Stomach (tissue), 9 donors: Measurements from ENCODE around the gene RAI1. TPM values are rescaled to one million over a fixed set of nuclear protein-coding genes. Genes with fewer than 3 reads are reported as not detected.
A peak's percentile ranks its signal among the peaks of the same experiment; 100 is the strongest.

Experiments
- DNase-seq, 2 donors: peaks; one replicate each; pipeline versions ENCODE4 v3.0.0 to v3.0.0-alpha.2; 2013 to 2019
- H3K27ac ChIP-seq, 5 donors: fragments of 200-600 bp in 4 of 5; sonication (generic) in 4 of 5; one replicate each; pipeline ENCODE4 v1.5.1; 2013 to 2019; ENCODE audit warnings: mild to moderate bottlenecking in 1 of 5, moderate library complexity in 1 of 5
- H3K27me3 ChIP-seq, 3 donors: fragments of 200-600 bp; sonication (generic); one replicate each; pipeline ENCODE4 v1.5.1; 2017 to 2019; ENCODE audit warnings: mixed run types in 1 of 3
- H3K36me3 ChIP-seq, 4 donors: fragments of 200-600 bp; sonication (generic); 1 replicate in 3 of 4; 2 replicates in 1 of 4; pipeline ENCODE4 v1.5.1; 2016 to 2019
- H3K4me1 ChIP-seq, 4 donors: fragments of 200-600 bp; sonication (generic); one replicate each; pipeline ENCODE4 v1.5.1; 2016 to 2019
- H3K4me3 ChIP-seq, 4 donors: fragments of 200-600 bp; sonication (generic) in 3 of 4; one replicate each; pipeline ENCODE4 v1.5.1; 2016 to 2019; ENCODE audit warnings: mild to moderate bottlenecking in 1 of 4
- H3K9me3 ChIP-seq, 4 donors: fragments of 200-600 bp; sonication (generic); one replicate each; pipeline ENCODE4 v1.5.1; 2016 to 2019
- CTCF ChIP-seq, 7 experiments: fragments of 450-650 bp in 4 of 7; fragments of 200-600 bp in 3 of 7; sonication (generic) in 3 of 7; IDR thresholded peaks; one replicate each; pipeline ENCODE4 v1.5.1; 2016 to 2019; ENCODE audit warnings: antibody characterized with exemption in 7 of 7, control low read depth in 2 of 7, mild to moderate bottlenecking in 1 of 7
- EP300 ChIP-seq: sonication (generic); formaldehyde crosslinking; IDR thresholded peaks from one replicate; pipeline ENCODE4 v1.6.1; 2017; ENCODE audit warnings: antibody characterized with exemption
- POLR2A ChIP-seq, 4 donors: fragments of 450-650 bp; IDR thresholded peaks; one replicate each; pipeline ENCODE4 v1.6.1; 2016; ENCODE audit warnings: antibody characterized with exemption in 4 of 4, control low read depth in 2 of 4, mild to moderate bottlenecking in 1 of 4, moderate library complexity in 1 of 4
- POLR2AphosphoS5 ChIP-seq, 3 donors: sonication (generic); formaldehyde crosslinking; IDR thresholded peaks; one replicate each; pipeline ENCODE4 v1.6.1; 2016; ENCODE audit warnings: antibody characterized with exemption in 3 of 3
- WGBS, 5 donors: extraction: QIAGEN DNeasy Blood & Tissue Kit in 3 of 5; methylation state at CpG; one replicate each; pipeline versions ENCODE4 v1.1.5 to v1.1.7; 2013 to 2018; 5-methylcytosine and 5-hydroxymethylcytosine counted together
- intact Hi-C: fragments of 100-400 bp; cut with DNase I; formaldehyde crosslinking; loops from one replicate; pipeline ENCODE4 v1.15.1; 2023; ENCODE audit warnings: low total_unique reads
- polyA plus RNA-seq, 3 donors: library from polyadenylated mRNA; stranded (reverse); fragments of 200-250 nt; gene quantifications; one replicate each; pipeline ENCODE4 v1.2.3, GENCODE V29; 2013
- total RNA-seq, 5 donors: library from RNA; depleted of rRNA; stranded (reverse); fragments of >200 nt; gene quantifications; one replicate each; pipeline versions ENCODE4 v1.1.0 to v1.2.3, GENCODE V29; 2014 to 2016
- donor health status: healthy with polysubstance abuse.
- donor health status: Bipolar disorder and iron deficiency.
- donor health status: healthy.

RAI1 gene
- total and polyA plus RNA-seq, 8 donors, result 4.6 to 94.5 (median 28.3) TPM

GRCh38 chr17:17670701-17671305, 10.5 kb upstream of the RAI1 start:
- DNase-seq, result no peak
- 68 to 76% (median 74%) methylated on average over 15 to 16 of the region's 16 CpGs for WGBS, 5 donors
- intact Hi-C loops, result no loop called here
- H3K4me1 ChIP-seq, result peaks cover 0 to 7% (median 2%) of the 10 kb centered on the region in 4 donors
- H3K36me3 ChIP-seq, result no peaks in the 10 kb centered on the region
- no peak overlapping the region for H3K27ac ChIP-seq
- no peak overlapping the region for H3K4me3 ChIP-seq
- H3K9me3 ChIP-seq, result no peaks in the 10 kb centered on the region
- peaks cover 0 to 9% (median 0%) of the 10 kb centered on the region in 3 donors for H3K27me3 ChIP-seq
- TF ChIP-seq EP300 (no peak), POLR2AphosphoS5 (IDR thresholded peaks at IDR 0.05) (no peak), POLR2A (IDR thresholded peaks at IDR 0.05) (no peak), CTCF (IDR thresholded peaks at IDR 0.05) (no peak)

DNA sequence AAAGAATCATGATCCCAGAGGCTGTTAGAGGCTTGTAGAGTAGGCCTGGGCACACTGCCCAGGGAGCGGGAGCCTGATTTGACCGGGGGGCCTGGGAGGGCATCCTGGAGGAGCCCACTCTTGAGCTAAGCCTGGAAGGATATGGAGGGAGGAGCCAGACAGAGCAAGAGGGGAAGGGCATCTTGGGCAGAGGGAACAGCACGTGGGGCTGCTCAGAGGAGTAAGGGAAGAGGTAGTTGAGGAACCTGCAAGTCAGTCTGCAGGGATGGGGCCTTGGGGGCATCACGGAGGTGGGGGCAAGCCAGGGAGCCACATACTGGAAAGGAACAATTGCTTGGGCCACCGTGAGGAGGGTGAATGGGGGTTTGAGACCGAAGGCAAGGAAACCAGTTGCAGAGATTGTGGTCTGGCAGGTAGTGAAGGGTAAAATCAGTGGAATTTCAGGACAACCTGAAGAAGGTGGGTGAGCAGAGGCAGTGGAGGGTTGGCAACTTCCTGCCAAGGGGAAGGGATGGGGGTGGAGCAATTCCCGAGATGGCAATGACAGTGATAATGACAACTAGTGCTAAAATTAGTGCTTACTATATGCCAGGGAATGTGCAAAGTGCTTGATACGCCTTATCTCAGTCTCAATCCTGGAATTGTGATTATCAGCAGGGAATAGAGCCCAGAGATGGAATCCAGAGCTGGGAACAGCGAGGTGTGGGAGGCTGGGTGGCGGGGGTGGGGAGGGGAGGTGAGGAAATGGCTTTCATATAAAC, 9.7 kb upstream of the RAI1 start:
- H3K27ac ChIP-seq, result no peak overlapping the region
- WGBS, 5 donors, result 67 to 74% (median 70%) methylated on average over 10 of the region's 10 CpGs
- intact Hi-C loops, result no loop called here

GRCh38 chr17:17672453-17673368, 8.5 kb upstream of the RAI1 start:
- Histone ChIP-seq H3K27ac (no peak overlapping the region), H3K9me3 (no peaks in the 10 kb centered on the region), H3K4me3 (no peak overlapping the region), H3K4me1 (peaks cover 0 to 7% (median 2%) of the 10 kb centered on the region in 4 donors), H3K36me3 (no peaks in the 10 kb centered on the region), H3K27me3 (peaks cover 0 to 3% (median 0%) of the 10 kb centered on the region in 3 donors)
- WGBS, 5 donors, result 76 to 83% (median 81%) methylated on average over 7 of the region's 7 CpGs
- DNase-seq, result peak in 1 of 2 donors; percentile 24
- TF ChIP-seq CTCF (IDR thresholded peaks at IDR 0.05), result no peak
- intact Hi-C loops, result no loop called here

More for the DNA sequence above, 9.7 kb upstream of the RAI1 start:
- Histone ChIP-seq H3K36me3 (no peaks in the 10 kb centered on the region), H3K9me3 (no peaks in the 10 kb centered on the region), H3K27me3 (peaks cover 0 to 9% (median 0%) of the 10 kb centered on the region in 3 donors), H3K4me3 (no peak overlapping the region), H3K4me1 (peaks cover 0 to 7% (median 2%) of the 10 kb centered on the region in 4 donors)
- no peak for TF ChIP-seq POLR2AphosphoS5 (IDR thresholded peaks at IDR 0.05)
- no peak for TF ChIP-seq EP300
- TF ChIP-seq POLR2A (IDR thresholded peaks at IDR 0.05), result no peak
- no peak for TF ChIP-seq CTCF (IDR thresholded peaks at IDR 0.05)
- DNase-seq, result no peak

DNA sequence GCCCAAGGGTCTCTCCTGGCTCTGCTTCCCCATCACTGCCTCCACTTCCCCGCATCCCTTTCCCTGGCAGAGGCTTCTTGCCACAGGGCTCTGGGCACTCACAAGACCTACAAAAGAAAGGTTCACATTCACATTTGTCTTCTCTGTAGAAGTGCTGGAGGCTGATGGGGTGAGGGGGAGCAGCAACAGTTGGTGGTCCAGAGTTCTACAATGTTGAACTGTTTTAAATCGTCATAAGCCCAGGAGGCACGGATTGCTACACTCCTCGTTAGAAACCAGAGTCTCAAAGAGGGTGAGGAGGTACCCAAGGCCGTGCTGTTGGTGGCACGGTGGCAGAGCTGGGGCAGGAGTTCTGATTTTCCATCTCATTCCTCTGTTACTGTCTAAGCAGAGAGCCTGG, 5.8 kb upstream of the RAI1 start:
- no peak for TF ChIP-seq POLR2AphosphoS5 (IDR thresholded peaks at IDR 0.05)
- TF ChIP-seq EP300, result no peak
- Histone ChIP-seq H3K27me3 (no peaks in the 10 kb centered on the region), H3K4me3 (no peak overlapping the region), H3K9me3 (no peaks in the 10 kb centered on the region), H3K4me1 (peaks cover 0 to 7% (median 2%) of the 10 kb centered on the region in 4 donors), H3K36me3 (no peaks in the 10 kb centered on the region), H3K27ac (no peak overlapping the region)
- 85 to 89% (median 88%) methylated on average over 6 of the region's 6 CpGs for WGBS, 5 donors
- DNase-seq, result no peak
- intact Hi-C loops, result no loop called here
